HEK293T (cell line): ENCODE measurements around the gene EXOSC3.

Source experiments
- ARNT ChIP-seq: fragments of 450-650 bp; IDR thresholded peaks from 2 replicates; pipeline ENCODE4 v1.6.1; 2017; ENCODE audit warnings: mild to moderate bottlenecking
- BHLHE40 ChIP-seq: fragments of 450-650 bp; IDR thresholded peaks from 2 replicates; pipeline ENCODE4 v1.6.1; 2016; ENCODE audit warnings: mild to moderate bottlenecking, moderate library complexity, borderline replicate concordance
- ELF4 ChIP-seq: fragments of 450-650 bp; IDR thresholded peaks from 2 replicates; pipeline ENCODE4 v1.6.1; 2017; ENCODE audit warnings: antibody characterized with exemption
- FOXA1 ChIP-seq: fragments of 450-650 bp; IDR thresholded peaks from 2 replicates; pipeline ENCODE4 v1.6.1; 2016; ENCODE audit warnings: mild to moderate bottlenecking
- FOXK2 ChIP-seq: fragments of 450-650 bp; IDR thresholded peaks from 2 replicates; pipeline ENCODE4 v1.6.1; 2016; ENCODE audit warnings: mild to moderate bottlenecking
- NFRKB ChIP-seq: fragments of 450-650 bp; IDR thresholded peaks from 2 replicates; pipeline ENCODE4 v1.6.1; 2016; ENCODE audit warnings: mild to moderate bottlenecking, moderate library complexity
- SP1 ChIP-seq: fragments of 450-650 bp; IDR thresholded peaks from 2 replicates; pipeline ENCODE4 v1.6.1; 2017
- TARDBP ChIP-seq: fragments of 450-650 bp; IDR thresholded peaks from 2 replicates; pipeline ENCODE4 v1.6.1; 2016
- ZNF384 ChIP-seq: fragments of 450-650 bp; IDR thresholded peaks from 2 replicates; pipeline ENCODE4 v1.6.1; 2016

DNA sequence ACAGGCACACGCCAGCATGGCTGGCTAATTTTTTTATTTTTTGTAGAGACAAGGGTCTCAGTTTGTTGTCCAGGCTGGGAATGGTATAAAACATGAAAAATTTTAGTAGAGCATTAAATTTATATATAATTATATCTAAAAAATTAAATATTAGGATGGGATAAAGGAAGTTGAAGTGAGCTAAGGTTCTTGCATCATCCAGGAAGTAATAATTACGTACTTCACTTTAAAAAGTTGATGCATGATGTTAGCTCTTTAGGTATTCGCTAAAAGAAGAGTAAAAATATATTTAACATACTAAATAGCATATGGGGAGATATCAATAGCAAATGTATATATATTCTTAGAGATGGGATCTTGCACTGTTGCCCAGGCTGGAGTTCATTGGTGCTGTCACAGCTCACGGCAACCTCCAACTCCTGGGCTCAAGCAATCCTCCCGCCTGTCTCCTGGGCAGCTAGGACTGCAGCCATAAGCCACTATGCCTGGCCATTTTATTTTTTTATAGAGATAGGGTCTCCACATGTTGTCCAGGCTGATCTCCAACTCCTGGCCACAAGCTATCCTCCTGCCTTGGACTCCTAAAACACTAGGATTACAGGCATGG lies 28.0 kb upstream of the EXOSC3 start:
- TF ChIP-seq NFRKB (no peak), BHLHE40 (no peak), SP1 (no peak), ARNT (no peak), ELF4 (no peak), FOXK2 (no peak), ZNF384 (no peak), FOXA1 (no peak), TARDBP (no peak)
